OCI-LY1 (cell line): ENCODE data around the gene SCAF11.

Experiments used
- EZH2 ChIP-seq: fragments of 200-600 bp; sonication (generic), shearing (Covaris generic); IDR thresholded peaks from 2 replicates; pipeline ENCODE4 v1.8.0; 2017; ENCODE audit warnings: borderline replicate concordance, mixed run types, mild to moderate bottlenecking, antibody characterized with exemption, low read length, moderate library complexity, mixed read lengths
- TF ChIP-seq, protein P1 (sequence below): fragments of 200-600 bp; sonication (generic), shearing (Covaris generic); IDR thresholded peaks from 2 replicates; pipeline ENCODE4 v1.5.1; 2017; ENCODE audit warnings: mild to moderate bottlenecking, antibody characterized with exemption, low read length, moderate library complexity, mixed read lengths

DNA sequence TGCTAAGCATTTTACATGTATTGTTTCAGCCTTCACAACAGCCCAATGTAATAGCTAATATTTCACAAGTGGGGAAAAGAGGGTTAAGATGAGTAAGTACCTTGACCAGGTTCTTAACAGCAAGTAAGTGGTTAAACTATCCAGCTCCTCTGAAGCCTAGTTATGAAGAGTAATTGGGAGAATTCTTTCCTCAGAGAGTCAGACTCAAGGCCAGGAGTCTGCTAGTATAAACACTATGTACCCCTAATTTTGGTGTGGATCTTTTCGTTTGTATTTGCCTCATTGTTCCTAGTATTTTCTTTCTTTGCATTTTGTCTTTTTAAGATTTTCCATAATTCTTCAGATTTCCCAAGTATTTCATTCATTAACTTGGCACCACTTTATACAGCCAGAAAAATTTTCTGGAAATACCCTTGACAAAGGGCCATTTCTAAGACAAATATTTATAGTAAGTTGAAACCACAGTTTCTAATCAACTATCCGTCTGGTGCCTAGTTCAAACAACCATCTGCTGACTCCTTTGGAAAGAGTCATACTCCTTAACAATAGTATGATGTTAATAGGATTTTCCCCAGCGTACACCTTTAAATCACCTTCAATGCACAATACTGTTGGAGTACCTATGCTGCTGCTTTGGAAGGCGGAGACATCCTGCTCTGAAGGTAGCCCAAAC is 81.2 kb downstream of the SCAF11 start:
- TF ChIP-seq, protein P1, sequence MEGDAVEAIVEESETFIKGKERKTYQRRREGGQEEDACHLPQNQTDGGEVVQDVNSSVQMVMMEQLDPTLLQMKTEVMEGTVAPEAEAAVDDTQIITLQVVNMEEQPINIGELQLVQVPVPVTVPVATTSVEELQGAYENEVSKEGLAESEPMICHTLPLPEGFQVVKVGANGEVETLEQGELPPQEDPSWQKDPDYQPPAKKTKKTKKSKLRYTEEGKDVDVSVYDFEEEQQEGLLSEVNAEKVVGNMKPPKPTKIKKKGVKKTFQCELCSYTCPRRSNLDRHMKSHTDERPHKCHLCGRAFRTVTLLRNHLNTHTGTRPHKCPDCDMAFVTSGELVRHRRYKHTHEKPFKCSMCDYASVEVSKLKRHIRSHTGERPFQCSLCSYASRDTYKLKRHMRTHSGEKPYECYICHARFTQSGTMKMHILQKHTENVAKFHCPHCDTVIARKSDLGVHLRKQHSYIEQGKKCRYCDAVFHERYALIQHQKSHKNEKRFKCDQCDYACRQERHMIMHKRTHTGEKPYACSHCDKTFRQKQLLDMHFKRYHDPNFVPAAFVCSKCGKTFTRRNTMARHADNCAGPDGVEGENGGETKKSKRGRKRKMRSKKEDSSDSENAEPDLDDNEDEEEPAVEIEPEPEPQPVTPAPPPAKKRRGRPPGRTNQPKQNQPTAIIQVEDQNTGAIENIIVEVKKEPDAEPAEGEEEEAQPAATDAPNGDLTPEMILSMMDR, result no peak
- TF ChIP-seq EZH2, result no peak
